KMS-11 (cell line): ENCODE results near the gene ZNF408.

Source experiments
- H2AFZ ChIP-seq: fragments of 200-600 bp; sonication (generic); 2 replicates; pipeline ENCODE4 v1.6.1; 2016; ENCODE audit warnings: antibody characterized with exemption, mixed run types, low read depth
- H3K27ac ChIP-seq: fragments of 200-600 bp; sonication (generic); 2 replicates; pipeline ENCODE4 v1.6.1; 2016; ENCODE audit warnings: mild to moderate bottlenecking, mixed run types
- H3K27me3 ChIP-seq: fragments of 200-600 bp; sonication (generic); 2 replicates; pipeline ENCODE4 v1.6.1; 2017; ENCODE audit warnings: mild to moderate bottlenecking, low read depth, mixed run types, moderate library complexity; ENCODE audit not compliant: insufficient read depth
- H3K36me3 ChIP-seq: fragments of 200-600 bp; sonication (generic); 2 replicates; pipeline ENCODE4 v1.6.1; 2017; ENCODE audit warnings: mild to moderate bottlenecking, mixed run types; ENCODE audit not compliant: insufficient read depth
- H3K4me1 ChIP-seq: fragments of 200-600 bp; sonication (generic); 2 replicates; pipeline ENCODE4 v1.6.1; 2016; ENCODE audit warnings: mild to moderate bottlenecking, low read depth, mixed run types; ENCODE audit not compliant: poor library complexity, severe bottlenecking
- H3K4me2 ChIP-seq: fragments of 200-600 bp; sonication (generic); 2 replicates; pipeline ENCODE4 v1.7.0; 2016; ENCODE audit warnings: mild to moderate bottlenecking, mixed run types
- H3K4me3 ChIP-seq: fragments of 200-600 bp; sonication (generic); IDR thresholded peaks from 2 replicates; pipeline ENCODE4 v1.6.1; 2017; ENCODE audit warnings: low read depth, low read length, mixed read lengths; ENCODE audit not compliant: insufficient read depth
- H3K79me2 ChIP-seq: fragments of 200-600 bp; sonication (generic); 2 replicates; pipeline ENCODE4 v1.6.1; 2016; ENCODE audit warnings: low read depth, mixed run types; ENCODE audit not compliant: insufficient read depth
- H3K9ac ChIP-seq: fragments of 200-600 bp; sonication (generic); 2 replicates; pipeline ENCODE4 v1.6.1; 2016; ENCODE audit warnings: mild to moderate bottlenecking, mixed run types
- H4K20me1 ChIP-seq: fragments of 200-600 bp; sonication (generic); 2 replicates; pipeline ENCODE4 v1.6.1; 2016; ENCODE audit warnings: mild to moderate bottlenecking, mixed run types; ENCODE audit not compliant: insufficient read depth
- CTCF ChIP-seq: fragments of 200-600 bp; sonication (generic); conservative IDR thresholded peaks from 2 replicates; pipeline ENCODE4 v1.6.1; 2017; ENCODE audit warnings: low read depth, mild to moderate bottlenecking, antibody characterized with exemption, low read length, moderate library complexity, mixed read lengths

The ZNF408 gene

GRCh38 chr11:46723359-46723680 lies 22.5 kb downstream of the ZNF408 start:
- H3K9ac ChIP-seq = no peak overlapping the region
- no peaks in the 10 kb centered on the region for H3K4me1 ChIP-seq
- no peak overlapping the region for H3K27ac ChIP-seq
- no peak for TF ChIP-seq CTCF
- no peak overlapping the region for H2AFZ ChIP-seq
- H3K36me3 ChIP-seq = no peaks in the 10 kb centered on the region
- no peak overlapping the region for H3K4me3 ChIP-seq
- no peaks in the 10 kb centered on the region for H4K20me1 ChIP-seq
- H3K4me2 ChIP-seq = no peak overlapping the region
- H3K27me3 ChIP-seq = no peaks in the 10 kb centered on the region
- no peaks in the 10 kb centered on the region for H3K79me2 ChIP-seq

DNA sequence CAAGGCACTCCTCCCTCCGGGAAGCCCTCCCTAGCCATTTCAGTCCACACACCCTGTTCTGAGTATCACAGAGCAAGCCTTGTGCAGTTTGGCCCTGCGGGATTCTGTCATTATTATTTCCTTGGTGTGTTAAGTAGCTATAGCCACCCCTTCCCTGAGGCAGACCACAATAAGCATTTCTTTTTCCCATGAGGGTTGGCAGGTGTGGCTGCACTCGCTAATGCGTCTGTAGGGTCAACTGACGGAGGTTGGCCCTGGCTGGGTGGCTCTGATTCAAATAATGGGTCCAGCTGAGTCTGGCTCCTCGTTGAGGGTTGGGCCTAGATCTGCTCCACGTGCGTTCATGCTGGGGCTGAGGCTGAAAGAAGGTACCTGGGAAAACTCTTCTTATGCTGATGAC lies 23.3 kb downstream of the ZNF408 start:
- no peak overlapping the region for H2AFZ ChIP-seq
- H3K27ac ChIP-seq = no peak overlapping the region

DNA sequence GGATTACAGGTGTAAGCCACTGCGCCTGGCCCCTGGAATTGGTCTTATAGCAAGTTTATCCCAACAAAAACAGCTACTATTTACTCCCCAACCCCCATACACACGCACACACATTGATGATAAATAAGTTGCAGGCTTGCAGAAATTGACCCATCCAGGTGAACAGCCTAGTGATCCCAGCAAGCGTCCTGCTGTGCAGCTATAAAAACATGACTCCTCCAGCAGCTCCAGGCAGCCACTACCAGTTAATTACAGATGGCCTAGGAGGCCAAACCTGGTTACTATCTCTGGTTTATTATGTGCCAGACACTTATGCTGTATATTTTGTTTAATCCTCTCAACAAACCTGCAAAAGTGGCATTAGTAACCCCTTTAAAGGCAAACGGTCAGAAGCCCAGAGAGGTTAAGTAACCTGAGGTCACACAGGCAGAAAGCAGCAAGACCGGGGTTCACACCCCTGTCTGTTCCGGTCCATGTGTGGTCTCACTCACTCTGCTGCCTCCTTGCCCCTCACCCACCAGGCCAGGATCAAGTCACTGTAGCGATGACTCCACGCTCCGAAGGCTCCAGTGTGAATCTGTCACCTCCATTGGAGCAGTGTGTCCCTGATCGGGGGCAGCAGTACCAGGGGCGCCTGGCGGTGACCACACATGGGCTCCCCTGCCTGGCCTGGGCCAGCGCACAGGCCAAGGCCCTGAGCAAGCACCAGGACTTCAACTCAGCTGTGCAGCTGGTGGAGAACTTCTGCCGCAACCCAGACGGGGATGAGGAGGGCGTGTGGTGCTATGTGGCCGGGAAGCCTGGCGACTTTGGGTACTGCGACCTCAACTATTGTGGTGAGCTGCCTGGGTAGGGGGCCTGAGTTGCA lies 24.7 kb downstream of the ZNF408 start:
- no peak for TF ChIP-seq CTCF
- Histone ChIP-seq H2AFZ (no peak overlapping the region), H3K79me2 (no peaks in the 10 kb centered on the region), H3K4me3 (no peak overlapping the region), H3K27ac (no peak overlapping the region), H3K36me3 (no peaks in the 10 kb centered on the region), H3K4me2 (no peak overlapping the region), H4K20me1 (no peaks in the 10 kb centered on the region), H3K27me3 (no peaks in the 10 kb centered on the region), H3K9ac (no peak overlapping the region), H3K4me1 (no peaks in the 10 kb centered on the region)

More for the DNA sequence above, 23.3 kb downstream of the ZNF408 start:
- Histone ChIP-seq H3K79me2 (no peaks in the 10 kb centered on the region), H3K4me2 (no peak overlapping the region), H3K36me3 (no peaks in the 10 kb centered on the region), H4K20me1 (no peaks in the 10 kb centered on the region), H3K27me3 (no peaks in the 10 kb centered on the region), H3K9ac (no peak overlapping the region), H3K4me1 (no peaks in the 10 kb centered on the region), H3K4me3 (no peak overlapping the region)
- TF ChIP-seq CTCF = no peak

DNA sequence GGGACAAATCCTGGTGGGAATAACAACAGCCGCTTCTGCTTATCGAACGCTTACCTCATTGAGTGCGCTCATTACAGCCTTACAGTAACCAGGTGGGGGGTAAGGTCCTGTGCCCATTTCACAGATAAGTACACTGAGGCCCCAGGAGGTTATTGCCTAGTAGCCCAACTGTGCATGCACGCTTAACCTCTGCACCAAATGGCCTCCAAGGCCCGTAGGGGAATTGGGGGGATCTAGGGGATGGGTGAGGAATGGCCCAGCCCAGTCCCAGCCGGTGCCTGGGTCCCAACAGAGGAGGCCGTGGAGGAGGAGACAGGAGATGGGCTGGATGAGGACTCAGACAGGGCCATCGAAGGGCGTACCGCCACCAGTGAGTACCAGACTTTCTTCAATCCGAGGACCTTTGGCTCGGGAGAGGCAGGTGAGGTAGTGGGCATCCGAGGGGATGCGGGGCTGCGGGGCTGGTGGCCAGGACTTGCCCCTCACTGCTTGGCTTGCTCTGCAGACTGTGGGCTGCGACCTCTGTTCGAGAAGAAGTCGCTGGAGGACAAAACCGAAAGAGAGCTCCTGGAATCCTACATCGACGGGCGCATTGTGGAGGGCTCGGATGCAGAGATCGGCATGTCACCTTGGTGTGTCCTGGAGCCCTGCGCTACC lies 25.5 kb downstream of the ZNF408 start:
- no peak overlapping the region for H3K27ac ChIP-seq
- H3K9ac ChIP-seq = no peak overlapping the region
- H2AFZ ChIP-seq = no peak overlapping the region
- no peaks in the 10 kb centered on the region for H3K36me3 ChIP-seq
- TF ChIP-seq CTCF = no peak
- no peaks in the 10 kb centered on the region for H3K27me3 ChIP-seq
- H3K4me1 ChIP-seq = no peaks in the 10 kb centered on the region
- H3K4me2 ChIP-seq = no peak overlapping the region
- no peaks in the 10 kb centered on the region for H4K20me1 ChIP-seq
- H3K4me3 ChIP-seq = no peak overlapping the region
- no peaks in the 10 kb centered on the region for H3K79me2 ChIP-seq
